Activated CD4-positive, alpha-beta T cell treated with anti-CD3 and anti-CD28 coated beads for 24 hours (primary cell): Measurements from ENCODE around the gene FOXP1.

Source experiments
- DNase-seq, 2 donors: peaks; one replicate each; pipeline ENCODE4 v3.0.0-alpha.2; 2020; ENCODE audit warnings: low read depth in 2 of 2

Gene FOXP1

DNA sequence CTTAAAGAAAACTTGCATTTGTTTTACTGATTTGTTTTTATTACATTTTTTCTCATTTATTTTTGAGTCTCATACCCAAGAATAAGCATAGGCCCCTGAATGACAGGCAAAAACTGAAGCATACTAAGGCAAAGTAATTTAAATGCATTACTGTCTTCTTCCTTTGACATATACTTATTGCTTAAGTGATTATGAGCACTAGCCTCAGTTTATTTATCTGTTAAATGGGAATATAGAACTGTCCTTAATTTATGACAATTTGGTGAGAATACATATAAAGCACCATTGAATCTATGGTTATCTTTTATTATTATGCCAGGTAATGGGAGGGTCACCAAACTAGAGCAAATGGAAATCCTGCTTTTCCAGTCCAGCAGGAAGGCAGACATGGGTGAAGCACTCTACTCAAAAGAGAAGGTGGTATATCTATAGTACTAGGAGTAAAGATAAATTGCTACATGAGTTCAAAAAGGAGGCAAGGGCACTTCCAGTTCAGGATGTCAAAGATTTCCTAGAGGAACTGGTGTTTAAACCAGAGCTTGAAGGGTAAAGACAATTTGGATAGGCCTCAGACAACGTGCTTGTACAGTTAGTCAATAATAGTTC lies 435.0 kb downstream of the FOXP1 start:
- no peak for DNase-seq

DNA sequence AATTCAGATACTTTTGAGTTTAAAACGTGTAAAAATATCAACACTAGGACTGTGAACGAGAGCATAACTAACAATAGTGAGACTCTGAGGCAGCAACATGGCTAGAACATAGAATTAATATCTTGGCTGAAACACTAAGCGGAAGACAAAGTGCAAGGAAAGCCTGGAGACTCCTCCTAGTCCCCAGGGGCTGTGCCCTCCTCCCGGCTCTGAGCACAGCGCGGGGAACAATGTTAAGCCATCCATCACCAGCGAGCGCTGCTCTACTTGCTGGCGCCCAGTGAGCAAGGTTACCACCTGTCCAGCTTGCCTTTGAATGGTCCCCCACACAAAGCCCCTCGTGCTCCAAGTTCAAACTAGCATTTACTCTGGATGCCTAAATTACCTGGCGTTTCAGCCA lies 436.9 kb downstream of the FOXP1 start:
- no peak for DNase-seq

DNA sequence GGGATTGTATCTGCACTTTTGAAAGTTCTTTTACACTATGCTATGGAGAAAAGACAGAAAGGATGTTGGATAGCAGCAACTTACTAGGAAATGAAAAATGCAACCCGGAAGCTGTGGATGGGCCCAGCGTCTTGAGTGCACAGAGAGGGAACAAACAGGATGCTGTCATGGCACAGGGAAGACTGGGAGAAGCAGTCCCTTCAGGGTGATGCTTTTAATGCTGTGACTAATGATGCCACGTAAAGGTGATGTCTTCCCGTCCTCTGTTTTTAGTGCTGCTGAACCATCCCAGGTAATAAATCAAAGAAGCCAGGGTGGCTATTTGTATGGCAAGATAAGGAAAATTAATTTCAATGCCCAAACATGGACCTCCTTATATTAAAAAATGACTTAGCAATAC lies 437.6 kb downstream of the FOXP1 start:
- DNase-seq = no peak

DNA sequence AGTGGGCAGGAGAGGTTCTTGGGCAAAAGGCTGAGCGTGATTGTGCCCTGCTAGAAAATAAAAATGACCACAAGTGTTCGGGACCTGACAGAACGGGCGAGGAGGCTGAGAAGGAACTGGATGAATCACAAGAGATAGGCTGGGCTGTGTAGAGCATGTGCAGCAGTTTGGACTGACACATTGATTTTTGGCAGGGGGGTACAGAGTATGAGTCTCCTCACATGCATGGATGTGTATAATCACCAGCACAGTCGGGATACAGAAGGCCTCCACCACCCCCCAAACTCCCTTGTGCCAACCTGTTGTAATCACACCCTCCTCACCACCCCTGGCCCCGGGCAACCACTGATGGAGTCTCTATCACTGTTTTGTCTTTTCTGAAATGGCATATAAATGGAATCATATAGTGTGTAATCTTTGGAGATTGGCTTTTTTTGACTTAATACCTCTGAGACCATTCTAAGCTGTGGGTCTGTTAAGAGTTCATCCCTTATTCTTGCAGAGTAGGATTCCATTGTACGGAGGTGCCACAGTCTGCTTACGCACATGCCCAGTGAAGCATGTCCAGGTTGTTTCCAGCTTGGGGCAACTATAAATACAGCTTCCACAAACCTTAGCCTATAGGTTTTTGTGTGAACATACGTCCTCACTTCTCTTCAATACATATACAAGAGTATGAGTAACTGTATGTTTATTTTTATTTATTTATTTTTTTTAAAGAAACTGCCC lies 438.8 kb downstream of the FOXP1 start:
- no peak for DNase-seq

DNA sequence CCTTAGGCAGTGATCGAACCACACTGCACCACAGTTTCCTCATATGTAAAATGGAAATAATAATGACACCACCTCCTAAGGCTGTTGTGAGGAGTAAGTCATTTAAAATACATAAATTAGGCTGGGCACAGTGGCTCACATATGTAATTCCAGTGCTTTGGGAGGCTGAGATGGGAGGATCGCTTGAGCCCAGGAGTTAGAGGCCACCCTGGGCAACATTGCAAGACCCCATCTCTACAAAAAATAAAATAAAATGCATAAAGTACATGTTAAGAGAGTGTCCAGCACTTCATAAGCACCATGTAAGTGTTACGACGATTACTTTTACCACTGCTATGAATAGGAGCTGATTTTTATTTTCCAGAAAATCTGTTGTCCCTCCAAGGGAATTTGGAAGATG lies 440.0 kb downstream of the FOXP1 start:
- no peak for DNase-seq

DNA sequence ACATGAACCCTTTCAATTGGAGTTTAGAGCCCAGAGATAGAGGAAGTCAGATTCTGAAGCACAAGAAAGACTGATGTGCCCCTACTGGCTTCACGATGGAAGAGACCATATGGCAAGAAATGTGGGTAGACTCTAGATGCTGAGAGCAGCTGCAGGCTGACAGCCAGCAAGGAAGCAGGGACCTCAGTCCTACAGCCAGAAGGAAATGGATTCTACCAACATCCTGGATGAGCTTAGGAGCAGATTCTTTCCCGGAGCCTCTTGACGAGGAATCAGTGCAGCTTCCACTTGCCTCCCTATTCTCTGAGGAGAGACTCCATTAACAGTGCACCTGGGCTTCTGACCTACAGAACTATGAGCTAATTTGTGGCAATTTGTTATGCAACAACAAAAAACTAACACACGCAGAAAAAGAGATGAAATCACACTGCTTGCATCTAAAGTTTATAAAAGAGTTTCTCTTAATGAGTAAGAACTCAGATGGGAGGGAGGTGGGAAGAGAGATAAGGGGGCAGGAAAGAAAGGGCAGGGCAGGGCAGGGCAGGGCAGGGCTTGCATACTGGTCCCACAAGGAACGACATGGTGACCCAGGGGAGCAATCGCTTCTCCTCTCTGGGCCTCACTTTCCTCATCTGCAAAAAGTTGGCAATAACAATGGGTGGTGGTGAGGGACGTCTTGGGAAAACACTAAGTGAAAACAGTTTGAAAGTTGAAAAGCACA lies 440.9 kb downstream of the FOXP1 start:
- no peak for DNase-seq

DNA sequence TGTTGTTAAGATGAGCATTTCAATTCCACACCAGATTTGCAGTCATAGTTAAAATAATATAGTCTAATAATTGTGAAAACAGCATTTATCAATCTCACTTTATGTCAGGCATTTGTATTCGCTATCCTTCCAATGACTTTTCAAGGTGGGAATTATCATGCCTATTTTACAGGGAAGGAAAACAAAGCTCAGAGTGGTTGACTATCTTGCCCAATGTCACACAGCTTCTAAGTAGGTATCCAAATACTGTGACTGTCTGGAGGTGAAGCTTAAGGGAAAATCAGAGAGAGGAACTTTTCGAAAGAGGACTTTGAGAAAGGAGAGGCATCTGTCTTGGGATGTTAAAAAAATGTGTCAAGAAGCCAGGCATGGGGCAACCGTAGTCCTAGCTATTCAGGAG lies 443.1 kb downstream of the FOXP1 start:
- no peak for DNase-seq

DNA sequence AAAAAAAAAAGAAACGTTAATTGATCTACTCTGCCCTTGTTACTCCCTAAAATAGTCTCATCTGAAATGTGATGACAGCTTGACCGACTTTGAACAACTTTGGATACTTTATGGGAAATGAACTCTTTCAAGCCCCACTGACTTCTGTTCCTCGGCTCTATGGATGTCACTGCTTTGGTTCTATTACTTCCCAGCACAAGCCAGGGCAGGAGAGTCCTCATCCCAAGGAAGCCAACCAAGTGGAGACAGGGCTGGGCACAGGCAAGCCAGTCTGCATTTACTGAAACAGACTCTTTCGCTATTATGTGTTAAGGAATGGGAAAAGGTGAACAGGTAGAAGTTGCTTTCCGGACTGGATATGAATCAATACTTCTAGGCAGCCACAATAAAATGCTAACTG lies 444.0 kb downstream of the FOXP1 start:
- DNase-seq = no peak

DNA sequence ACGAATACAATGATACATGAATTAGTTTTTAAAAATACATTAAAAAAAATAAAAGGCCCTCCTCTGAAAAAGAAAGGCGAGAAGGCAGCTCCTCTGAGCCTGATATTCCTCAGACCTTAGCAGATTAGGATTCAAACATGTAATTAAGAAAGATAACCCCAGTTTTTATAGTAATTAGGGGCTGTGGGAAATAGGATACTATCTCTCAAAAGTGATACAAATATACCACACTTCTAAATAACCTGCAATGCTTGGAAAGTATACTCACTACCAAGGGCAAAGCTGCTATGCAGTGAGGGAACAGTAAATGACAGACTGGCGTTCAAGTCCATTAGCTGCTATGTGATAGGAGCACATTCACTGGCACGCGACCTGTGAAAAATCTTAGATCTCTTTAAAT lies 445.1 kb downstream of the FOXP1 start:
- no peak for DNase-seq

DNA sequence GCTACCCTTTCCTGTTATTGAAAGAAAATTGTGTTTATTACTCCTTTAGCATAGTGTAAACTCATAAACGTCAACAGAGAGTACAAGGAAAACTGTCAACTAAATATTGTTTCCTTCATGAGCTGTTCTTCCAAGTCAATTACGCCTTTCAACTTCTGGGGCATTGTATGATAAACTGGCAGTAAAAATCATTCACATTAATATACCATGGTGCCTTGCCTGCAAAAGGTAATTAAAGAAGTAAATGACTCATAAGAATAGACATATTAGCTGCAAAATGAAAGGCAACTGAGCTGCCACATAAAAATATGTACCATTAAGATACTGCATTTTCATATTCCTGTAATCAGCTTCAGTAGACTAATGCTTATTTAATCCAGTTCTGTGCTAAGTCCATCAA lies 447.3 kb downstream of the FOXP1 start:
- no peak for DNase-seq

DNA sequence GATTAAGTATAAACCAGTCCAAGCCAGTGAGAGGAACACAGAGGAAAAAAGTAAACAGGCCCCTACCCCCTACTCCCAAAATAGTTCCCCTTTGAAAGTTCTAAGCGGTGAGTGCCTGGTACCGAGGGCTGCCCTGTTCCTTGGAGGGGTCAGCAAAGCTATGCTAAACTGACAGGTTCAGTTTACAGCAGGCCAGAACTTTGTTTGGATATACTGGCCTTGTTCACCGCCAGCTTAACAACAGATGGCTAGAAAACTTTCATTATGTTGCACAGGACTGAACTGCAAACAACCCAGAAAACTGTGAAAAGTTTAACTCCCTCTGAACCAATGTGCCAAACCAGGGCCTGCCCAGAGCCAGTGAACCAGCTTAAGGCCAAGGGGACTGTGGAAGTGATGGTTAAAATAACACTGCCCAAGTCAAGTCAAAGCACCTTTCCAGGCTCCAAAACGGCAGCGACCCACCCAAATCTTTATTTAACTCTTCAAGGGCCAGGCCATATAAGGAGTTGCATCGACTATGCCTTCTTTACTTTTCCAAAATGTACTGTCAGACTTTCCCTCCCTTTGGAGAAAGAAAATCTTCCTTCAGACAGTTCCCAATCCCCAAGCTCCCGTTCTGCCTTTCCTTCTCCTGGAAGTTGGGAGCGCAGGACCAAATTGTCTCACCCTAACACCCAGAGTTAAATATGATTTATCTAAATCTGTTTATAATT lies 448.0 kb downstream of the FOXP1 start:
- no peak for DNase-seq

DNA sequence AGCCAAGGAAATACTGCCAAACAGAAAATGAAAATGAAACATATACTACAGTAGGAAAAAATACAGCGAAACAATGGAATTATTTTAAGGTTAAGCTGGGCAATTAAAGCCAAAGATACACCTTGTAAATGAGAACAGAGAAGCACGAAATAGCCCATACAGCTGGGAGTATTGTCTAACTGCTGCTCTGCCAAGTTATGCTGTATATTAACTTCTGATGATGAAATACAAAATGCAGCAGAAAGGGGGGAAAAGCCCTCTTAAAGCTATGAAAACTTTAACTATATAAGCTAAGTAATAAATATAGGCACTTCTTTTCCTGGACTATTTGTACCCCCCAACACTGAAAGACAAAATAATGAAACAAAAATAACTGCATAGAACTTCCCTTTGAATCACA lies 449.0 kb downstream of the FOXP1 start:
- DNase-seq = no peak

DNA sequence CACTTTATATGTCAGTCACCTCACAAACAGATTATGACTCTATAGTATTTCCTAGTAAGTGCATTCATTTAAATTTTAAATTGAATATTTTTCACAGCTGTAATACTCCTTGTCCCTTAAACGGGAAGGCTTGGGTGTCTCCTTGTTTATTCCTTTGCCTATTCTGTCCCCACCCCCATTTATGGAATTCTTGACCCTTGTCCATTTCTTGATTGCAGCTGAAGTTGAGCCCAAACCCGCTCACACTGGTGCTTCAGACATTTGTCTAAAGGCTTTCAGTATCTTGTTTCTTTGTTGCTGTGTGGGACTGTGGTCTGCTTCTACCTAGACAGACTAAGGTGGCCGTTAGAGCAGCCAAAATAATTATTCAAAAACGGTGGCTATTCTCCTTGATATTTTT lies 449.7 kb downstream of the FOXP1 start:
- no peak for DNase-seq

DNA sequence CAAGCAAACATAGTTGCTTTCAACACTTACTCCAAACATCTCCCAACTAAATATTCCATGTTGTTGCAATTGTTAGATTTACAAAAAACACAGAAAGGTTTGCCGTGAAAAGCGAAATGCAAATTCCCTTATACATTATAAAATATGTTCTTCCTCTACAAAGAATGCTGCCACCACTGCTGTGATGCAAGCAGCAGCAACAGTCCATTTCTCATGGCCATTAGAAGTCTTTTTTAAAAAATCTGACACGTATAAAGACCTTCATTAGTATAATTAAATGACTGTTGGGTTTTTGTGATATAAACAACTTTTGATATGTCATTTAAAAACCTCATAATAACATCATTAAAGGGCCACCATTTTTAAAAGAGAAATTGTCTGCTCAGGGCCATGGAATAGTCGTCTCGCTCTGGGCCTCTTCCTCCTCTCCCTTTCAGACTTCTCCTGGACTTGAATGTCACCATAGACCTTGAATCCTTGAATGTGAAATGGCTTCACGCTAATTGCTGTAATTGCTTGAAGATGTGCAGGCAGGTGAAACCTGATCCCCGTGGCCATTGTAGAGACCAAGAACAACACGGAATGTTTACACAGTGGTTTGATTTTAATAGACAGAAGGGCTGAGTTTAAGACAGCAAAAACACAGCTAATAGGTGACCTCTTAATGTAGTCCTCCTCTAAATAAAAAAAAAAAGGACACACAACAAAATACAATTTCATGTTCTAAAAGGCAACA lies 450.4 kb downstream of the FOXP1 start:
- no peak for DNase-seq

DNA sequence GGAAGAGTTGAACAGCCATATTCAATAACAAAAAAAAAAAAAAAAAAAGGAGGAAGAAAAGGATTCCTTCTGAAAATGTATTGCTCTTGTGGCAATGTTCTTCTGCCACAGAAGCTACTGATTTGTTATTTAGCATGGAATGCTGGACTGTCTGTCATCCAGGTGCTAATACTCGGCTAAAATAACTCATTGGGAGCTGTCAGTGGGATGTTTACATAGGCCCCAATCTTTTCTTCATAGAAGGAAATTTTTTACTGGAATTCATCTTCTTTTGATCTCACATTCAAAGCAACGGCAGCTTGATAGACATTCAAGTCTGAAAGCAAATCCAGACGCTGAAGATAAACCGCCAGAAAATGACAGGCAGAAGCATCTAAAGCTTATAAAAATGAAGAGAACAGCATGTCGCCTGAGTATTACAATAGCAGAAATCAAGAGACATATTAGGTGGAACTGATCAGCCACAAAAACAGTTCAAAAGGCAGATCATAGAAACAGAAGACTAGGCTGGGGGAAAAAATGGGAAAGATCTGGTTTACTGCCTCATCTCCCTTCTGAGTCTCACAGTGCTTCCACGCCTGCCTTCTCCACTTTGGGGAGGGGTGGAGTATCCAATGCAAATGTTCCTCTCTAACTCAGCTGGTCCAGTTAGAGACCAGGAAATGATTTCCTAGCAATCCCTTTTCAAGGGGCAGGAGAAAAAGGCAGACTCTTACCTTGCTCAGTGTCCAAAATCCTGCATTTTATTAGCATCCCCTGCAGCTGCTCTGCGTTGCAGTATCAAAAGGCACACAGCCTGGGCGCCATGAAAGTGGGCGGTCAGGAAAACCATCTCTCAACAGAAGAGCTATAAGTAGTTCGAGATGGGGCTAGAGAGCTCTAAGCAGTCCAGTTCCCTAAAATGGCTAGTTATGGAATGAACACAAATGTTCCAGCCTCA lies 451.9 kb downstream of the FOXP1 start:
- no peak for DNase-seq

DNA sequence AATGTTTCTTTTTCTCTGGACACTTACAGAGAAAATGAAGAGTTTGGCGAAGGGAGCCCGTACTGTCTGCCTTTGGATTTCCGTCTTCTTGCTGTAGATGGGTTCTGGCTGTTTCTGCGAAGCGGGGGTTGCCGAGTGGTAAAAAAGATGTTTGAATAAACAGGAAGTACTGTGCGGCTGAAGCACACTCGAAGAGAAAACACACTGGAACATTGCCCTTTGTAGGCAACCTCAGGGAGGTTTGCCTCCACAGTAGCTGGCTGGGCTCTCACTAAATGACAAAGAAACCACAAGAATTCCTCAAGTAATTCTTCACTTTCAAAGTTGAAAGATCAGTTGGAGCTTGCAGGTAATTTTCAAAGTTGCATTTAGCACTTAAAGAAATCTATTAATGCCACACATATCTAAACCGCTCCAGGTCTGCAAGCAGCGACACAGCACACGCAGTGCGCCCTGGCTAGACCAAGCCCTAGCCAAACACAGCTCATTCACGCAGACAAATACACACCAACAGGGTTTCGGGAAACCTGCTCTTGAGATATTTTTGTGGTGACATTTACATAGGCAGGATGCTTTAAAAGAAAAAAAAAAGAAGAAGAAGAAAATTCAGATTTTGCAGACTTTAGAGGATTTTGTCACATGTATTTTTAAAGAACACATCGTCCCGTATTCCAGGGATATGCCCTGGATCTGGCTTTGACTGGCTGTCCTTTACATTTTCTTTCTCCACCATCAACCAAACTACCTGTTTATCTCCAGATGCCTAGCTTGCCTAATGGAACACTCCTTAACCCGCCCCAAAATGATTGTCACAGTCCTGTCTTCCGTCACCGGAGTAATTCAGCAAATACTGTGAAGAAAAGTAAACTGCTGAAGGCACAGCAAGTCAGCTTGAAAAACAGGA lies 452.8 kb downstream of the FOXP1 start:
- DNase-seq = peak; percentile 39 to 56

DNA sequence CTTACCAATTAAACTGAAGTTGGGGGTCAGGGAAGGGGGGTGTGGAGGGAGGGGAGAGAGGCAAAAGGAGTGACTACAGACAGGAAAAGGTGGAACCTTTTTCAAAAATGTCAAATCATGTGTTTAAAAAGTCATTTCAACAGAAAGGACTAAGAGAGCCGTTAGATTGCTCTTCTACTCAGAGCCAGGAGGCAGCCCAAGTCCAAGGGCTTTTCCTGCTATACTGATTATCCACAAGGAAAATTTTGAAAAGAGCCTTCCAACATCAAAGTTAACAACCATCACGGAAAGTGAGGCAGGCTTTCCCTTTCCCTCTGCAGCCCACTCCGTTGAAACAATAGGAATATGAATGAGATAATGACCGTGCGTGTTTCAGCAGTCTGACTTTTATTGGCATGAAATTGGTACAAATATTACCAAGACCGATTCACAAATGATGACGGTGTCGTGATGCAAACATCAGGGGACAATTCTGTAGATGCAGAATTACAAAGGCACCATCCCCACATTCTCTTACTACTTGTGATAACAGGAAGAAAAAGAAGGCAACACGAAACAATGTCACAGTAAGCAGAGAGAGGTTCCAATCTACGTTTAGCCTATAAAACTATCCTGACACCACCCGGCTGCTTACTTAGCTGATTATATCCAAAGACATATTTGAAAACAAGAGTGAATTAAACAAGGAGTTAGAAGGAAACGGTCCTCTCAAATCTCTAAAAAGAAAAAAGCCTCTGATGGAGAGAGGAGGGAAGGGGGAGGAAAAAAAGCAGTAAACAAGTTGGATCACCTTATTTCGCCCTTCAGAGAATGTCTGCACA lies 453.7 kb downstream of the FOXP1 start:
- DNase-seq = no peak

DNA sequence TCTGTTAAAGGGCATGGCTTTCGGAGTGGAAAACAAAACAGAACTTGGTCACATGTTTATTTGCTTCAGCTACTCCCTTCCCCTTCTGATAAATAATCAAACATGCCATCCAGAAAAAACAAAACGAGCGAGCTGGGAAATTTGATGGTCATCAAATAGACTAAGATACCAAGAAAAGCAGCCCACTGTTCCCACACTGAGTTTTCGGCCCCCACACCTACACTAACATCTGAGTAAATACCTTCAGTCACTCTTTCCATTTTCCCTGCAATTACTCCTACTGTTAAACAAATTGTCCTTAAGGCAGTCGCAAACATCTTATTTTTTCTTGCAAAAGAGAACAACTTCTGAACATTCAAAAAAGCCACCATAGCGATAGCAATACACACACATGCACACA lies 454.6 kb downstream of the FOXP1 start:
- no peak for DNase-seq

DNA sequence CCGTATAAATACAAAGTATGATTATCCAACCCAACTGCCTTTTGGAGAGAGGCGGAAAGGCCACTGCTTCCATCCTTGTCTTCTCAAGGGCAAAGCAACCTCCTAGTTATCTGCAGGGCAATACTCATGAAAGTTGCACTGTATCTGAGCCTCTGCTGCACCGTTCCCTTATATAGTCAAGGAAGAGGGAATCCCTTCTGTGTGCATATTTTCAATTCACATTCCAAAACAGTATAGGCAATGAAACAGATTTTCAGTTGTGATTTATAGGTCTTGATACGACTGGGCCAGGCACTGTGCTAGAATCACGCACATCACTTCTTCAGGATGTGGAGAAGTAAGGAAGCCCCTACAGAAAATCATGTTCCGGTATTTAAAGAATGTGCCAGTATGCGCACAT lies 455.7 kb downstream of the FOXP1 start:
- no peak for DNase-seq
